Stimulated activated naive CD4-positive, alpha-beta T cell (primary cell): Measurements from ENCODE around the gene TRMT61A.

Experiments used
- DNase-seq, 6 experiments: peaks; one replicate each; lab custom pipeline; 2025; lab: John Stamatoyannopoulos, UW

TRMT61A gene

DNA sequence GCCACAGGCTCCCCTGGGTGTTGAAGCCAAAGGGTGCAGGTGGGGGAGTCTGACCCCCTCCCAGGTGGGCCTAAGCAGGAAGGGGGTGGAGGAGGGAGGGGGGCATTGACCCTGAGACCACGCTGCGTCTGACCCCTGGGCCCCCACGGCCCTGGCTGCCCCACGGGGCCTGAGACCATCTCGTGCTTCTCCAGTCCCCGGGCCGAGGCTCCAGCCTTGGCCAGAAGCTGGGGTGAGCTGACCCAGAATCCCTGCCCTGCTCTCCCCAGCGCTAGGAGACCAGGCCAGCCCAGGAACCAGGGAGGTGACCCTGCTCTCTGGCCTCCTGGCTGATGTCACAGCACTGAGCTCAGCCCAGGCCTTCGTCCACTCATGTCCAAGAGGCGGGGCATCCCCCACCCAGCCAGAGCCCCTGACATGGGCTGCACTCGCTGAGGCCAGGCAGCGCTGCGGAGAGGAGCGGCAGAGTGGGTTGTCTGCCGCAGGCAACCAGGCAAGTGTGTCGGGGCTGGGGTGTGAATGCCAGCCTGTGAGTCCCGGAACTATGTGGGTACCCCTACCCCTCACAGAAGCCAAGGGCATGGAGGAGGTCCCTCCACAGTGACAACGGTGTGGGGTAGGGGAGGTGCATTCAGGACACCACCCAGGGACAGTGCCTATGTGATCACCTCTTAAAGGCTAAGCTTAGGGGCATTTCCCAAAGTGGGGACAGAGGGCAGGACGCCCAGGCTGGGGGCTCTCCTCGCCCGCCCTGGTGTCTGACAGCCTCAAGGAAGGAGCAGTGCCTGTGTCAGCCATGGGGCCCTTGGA, 6.3 kb downstream of the TRMT61A start:
- no peak for DNase-seq

DNA sequence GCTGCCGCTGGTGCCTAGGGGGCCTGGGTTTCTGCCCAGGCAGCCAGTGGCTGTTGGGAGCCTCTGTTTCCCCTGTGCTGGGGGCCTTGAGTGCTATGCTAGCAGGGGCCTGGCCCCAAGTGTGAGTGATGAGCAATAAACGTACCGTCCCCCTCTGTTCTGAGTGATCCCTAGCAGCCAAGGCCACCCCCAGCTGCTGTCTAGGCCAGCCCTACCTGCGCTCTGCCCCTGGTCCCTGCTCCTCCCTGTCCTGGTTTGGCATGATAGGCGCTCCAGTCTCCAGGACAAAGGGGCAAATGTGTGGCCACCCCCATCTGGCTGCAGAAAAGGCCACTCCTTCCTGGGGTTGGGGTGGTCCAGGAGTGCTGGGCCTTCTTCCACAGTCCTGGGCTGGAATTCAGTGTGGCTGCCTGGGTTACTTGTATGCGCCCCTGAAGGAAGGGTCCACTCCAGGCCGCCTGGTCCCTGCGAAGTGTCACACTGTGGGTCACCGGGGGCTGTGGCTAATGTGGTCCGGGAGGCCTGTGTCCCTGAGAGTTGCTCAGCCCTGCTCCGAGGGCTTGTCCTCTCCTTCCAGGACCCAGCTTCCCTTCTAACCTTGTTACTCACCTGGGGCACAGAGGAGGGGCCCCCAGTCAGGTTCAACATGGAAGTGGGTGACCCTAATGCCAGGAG, 7.0 kb downstream of the TRMT61A start:
- DNase-seq = no peak

DNA sequence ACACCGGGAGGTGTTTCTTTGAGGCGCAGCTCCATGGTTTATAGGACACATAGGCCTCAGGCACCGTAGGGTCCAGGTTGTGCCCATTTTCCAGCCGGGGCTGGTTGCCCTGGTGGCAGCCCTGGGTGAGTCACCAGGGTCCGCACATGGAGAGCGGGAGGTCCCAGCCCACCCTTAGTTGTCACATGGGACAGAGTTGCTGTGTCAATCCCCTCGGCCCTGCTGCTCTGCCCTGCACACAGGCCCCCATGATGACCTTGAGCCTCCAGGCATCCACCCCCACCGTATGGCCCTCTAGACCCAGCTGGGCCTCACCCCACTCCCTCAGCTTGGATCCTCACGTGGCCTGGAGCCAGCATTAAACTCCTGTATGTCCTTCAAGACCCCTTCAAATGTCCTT, 7.7 kb downstream of the TRMT61A start:
- DNase-seq = no peak

DNA sequence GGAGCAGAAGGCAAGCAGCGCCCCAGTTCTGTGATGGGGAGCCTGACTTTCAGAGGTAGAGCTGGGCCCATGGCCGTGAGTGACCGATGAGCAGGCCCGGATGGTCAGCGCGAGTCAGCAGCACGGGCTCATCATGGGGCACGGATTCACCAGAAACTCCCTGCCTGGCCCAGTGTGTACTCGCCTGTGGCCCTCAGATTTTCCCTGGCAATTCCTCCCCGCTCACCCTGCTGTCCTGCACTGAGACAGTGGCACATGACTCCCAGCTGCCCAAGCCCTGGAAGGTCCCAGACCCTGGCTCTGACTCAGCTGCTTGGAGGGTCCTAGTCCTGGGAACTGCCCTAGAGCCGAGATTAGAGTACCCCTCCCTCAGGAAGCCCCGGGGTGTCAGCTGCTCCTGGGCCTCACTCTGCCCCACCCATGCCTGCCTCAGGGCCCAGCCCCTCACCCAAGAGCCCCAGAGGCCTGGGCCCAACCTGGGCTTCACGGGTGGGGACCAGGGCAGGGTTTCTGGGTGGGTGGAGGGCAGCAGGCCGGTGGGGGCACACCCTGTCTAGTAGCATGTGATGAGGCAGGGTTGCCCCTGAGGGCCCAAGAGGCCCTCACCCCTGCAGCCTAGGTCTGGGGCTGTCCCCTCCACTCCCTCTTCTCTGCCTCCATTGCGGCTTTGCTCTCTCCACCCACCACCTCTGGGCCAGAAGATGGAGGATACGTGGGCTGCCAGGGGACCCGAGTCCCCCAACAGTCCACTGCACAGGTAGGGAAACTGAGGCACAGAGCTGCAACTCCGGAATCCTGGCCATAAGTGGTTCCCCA, 8.4 kb downstream of the TRMT61A start:
- no peak for DNase-seq

DNA sequence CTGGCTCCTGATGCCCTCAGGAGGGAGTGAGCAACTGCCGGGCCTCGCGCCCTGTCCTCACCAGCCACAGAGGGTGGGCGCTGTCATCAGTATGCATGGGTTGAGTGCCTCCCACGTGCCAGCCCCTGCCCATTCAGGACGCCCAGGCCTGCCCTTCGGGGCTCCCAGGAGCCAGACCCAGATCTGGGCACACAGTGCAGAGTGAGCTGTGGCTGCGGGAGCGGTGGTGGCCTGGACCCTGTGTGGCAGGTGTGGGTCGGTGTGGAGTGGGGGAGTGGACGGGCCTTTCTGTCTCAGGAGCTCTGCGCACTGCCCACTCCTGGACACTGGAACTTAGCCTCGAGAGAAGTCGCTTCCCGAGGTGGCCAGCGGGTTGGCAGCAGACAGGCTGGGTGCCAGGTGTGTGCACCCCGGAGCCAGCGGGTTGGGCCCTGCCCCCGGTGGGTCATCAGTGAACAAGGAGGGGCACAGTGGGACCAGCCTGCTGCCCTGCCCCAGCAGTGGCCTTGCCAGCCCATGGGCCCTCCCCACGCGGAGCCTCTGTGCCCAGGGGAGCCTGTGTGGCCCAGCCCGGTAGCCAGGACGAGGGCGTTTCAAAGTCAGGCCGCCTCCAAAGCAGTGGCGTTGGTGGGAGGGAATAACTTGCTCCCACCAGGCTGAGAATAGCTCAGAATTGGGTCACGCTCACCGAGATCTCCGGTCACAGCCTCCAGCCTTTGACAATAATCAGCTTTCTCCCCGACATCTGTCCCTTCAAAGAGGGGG, 9.5 kb downstream of the TRMT61A start:
- no peak for DNase-seq

DNA sequence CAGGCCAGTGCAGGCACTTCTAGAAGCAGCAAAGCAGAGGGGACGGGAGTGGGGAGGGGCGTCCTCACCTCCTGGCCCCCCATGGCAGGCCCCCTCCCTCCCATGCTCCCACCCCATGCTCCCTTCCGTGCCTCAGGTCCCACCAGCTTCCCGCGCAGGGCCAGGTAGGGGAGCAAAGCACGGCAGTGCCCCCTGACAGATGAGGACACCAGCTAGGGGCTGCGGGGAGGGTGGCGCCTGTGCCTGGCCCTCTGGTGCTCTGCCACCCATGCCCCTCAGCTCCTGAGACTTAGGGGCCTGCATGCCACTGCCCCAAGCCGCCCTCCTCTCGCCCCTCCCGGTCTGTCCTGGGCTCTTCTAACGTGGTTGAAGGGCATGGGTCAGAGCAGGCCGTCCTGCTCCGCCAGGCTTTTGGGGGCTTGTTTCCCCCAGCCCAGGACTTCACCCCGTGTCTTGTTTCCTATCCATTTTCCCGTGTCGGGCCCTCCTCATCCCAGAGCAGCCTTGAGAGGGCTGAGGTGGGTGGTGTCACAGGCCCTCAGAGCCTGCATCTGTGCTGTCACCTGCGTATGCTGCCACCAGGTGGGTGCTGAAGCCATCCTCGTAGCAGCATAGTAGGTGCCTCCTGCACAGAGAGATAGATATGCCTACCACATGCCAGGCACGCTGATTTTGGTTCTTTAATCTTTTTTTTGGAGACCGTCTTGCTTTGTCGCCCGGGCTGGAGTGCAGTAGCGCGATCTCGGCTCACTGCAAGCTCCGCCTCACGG, 10.2 kb downstream of the TRMT61A start:
- no peak for DNase-seq

DNA sequence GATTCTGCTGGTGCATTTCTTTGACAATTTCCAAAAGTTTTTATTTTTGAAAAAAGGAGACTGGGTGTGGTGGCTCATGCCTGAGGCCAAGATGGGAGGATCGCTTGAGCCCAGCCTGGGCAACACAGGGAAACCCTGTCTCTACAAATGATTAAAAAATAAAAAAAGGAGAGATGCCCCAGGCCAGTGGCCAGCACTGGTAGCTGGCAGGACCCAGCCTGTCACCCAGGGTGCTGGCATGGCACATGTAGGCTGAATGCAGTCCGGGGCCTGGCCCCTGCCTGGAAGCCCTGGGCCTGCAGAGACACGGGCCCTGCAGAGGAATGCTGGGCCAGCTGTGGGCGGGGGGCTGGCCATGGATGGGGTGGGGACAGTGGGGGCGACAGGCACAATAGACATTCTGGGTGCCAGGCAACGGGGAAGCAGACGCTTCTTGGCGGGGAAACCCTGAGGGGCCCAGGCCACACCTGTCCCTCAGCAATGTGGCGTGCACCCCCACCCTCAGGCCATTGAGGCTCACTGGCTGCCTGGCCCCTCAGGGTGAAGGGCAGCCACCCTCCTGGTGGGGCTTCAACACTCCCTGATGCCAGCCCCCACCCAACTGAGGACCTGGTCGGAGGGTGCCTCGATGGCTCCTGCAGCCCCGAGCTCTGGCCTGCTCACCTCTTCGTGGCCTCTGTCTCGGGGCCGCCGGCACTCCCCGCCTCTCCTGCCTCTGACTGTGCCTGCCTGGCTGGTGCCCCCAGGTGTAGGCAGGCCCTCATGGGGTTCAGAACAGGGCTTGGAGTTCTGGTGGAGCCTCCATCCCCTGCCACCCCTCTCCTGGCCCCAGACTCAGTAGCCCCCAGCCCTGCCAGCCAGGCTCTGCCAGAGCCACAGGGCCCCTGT, 12.1 kb downstream of the TRMT61A start:
- no peak for DNase-seq

DNA sequence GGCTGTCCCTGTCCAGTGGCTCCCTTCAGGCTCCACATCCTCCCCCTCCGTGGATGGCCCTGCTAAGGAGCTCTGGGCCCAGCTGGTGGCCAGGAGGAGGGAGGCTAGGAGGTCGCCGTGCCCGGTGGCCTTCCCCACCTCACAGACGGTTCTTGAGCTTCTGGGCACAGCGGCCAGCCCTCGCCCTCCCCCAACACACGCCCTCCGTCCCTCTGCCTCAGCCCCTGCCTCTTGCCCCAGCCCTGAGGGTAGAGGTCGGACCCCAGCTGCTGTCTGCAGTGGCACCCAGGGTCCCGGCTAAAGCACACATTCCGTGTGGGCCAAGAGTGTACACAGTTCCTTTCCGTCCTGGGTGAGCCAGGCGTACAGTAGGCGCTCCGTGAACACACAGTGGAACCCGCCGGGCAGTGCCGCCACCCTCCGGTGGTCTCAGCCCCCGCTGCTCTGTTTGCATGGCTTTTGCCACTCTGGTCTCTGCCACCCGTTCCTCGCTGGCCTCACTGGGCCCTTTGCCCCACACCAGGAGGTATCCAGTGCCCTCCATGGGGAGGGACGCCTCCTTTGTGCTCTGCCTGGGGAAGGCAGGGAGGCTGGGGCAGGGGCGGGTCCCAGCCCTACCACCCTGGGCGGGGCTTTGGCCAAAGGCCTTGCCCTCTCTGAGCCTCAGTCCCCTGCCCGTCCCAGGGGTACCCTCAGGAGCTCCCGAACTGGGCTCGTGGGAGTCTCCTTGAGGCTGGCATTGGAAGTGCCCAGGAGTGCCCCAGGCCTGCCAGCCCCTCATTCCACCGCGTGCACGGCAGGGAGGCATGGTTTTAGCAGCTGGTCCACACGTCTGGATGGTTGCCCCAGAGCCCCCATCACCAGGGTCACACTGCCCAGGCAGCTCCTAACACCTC, 13.0 kb downstream of the TRMT61A start:
- DNase-seq = no peak

DNA sequence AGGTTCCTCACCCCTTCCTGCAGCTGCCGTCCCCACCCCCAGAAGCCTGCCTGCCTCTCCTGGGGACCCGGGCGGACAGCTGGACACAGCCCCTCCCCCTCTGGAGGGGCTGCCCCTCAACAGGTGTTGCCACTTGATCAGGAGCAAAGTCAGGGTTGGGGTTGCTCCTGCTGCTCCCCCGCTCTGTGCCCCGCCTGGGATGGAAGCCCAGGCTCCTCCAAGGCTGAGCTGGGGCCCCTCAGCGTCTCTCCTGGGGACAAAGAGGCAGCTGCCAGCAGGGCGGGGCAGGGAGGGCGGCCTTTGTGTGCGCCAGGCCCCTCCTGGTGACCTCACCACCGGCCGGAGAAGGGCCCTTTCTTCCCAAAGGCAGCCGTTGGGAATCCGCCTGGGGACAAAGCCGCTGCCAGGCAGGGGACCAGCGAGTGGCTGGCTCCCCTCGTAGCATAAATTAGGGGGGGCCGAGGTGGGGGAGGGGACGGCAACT, 13.7 kb downstream of the TRMT61A start:
- DNase-seq = no peak

DNA sequence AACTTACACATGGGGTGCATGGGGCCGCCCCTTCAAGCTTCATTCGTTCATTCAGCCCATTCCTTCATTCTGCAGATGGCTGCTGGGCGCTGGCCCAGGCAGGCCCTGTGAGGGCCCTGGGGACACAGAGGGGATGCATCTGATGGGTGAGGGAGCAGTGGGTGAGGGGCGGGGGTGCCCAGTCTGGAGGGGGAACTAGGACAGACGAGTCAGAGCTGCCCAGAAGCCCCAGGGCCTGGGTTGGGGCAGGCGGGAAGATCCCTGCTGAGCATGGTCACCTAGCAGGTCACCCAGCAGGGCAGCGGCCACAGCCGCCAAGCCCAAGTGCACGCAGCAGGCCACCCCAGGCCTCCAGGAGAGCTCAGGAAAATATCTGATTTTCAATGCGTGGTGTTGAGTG, 14.1 kb downstream of the TRMT61A start:
- DNase-seq = no peak

DNA sequence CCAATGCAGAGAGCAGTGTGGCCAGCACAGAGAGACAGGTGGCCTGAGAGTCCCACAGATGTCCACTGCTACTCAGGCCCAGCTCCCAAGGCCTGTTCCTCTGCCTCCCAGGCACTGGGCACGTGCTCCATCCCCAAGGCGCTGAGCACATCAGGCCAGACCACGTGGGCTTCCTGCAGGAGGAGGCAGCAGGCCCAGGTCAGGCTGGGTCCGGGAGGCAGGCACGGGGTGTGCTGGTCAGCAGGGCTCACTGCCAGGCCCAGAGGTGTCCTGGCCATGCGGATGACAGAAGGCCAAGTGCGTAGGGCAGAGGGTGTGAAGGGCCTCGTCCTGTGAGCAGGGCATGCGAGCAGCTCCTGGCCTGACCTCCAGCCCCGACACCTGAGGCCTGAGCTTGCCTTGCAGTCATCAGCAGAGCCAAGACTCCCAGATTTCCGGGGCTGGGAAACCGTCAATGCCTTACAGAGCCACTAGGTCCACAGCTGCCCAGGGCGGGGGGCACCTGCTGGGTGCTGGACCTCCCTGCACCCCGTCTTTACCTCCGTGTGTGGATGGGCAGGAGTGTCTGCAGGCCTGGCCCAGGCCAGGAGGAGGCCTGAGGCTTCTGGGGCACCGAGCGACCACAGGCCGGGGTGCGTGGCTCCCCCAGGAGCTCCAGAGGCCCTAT, 14.9 kb downstream of the TRMT61A start:
- no peak for DNase-seq

DNA sequence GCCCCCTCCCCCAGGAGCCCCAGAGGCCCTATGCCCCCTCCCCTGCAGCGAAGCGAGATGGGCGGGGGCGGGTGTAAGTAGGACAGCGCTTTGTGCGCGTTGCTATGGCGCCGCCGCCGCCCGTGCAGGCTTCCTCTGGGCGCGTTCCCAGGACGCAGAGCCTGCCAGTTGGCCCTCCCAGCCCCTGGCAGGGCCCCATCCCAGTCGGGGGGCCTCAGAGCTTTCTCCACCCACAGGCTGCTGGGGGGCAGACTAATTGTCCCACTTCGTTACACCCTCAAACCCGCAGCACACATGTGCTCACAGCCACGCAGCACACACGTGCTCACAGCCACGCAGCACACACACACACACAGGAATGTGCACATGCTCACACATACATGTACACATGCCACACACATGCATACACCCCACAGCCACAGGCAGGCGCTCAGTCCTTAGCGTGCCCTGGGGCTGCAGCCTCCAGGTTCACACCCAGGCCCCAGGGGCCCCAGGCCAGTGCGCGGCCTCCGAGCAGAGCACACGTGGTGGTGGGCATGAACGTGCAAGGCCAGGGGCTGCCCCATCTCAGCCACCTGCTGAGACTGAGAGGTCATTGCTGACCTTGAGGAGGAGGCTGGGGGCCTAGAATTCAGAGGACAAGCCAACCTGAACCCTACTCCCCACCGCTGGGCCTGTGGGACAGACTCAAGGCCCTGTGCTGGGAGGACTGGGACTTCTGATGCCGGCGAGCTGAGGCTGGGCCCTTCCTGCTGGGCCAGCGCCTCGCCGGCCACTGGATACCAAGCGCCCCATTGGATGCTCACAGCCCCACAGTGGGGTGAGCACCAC, 15.6 kb downstream of the TRMT61A start:
- DNase-seq = no peak

DNA sequence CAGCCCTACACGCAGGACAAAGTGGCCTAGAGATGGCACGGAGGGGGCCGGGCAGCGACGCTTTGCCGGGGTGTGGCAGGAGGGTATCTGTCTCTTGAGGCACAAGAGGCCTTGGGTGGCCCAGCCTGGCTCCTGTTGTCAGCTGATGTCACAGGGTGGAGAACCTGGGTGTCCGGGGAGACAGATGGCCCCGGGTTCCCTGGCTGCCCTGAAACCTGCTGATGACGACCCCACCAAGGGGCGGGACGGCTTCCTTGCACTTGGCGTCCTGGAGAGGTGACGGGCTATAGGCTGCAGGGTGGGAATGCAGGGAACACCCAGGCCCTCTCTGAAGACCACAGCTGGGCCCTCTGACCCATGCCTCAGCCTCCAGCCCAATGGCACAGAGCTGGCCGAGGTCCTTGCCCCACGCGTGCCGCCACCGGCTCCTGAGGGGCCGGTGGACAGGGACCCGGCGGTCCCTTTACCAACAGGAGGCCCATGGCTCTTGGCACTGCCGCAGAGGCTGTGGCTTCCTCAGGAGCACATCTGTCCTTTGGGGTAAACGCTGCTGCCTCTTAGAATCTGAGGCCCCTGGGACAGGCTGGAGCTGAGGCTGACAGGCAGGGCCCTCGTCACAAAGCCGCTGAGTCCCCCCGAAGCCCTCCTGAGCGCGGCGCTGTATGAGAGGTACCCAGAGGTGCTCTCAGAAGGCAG, 16.4 kb downstream of the TRMT61A start:
- DNase-seq = no peak

DNA sequence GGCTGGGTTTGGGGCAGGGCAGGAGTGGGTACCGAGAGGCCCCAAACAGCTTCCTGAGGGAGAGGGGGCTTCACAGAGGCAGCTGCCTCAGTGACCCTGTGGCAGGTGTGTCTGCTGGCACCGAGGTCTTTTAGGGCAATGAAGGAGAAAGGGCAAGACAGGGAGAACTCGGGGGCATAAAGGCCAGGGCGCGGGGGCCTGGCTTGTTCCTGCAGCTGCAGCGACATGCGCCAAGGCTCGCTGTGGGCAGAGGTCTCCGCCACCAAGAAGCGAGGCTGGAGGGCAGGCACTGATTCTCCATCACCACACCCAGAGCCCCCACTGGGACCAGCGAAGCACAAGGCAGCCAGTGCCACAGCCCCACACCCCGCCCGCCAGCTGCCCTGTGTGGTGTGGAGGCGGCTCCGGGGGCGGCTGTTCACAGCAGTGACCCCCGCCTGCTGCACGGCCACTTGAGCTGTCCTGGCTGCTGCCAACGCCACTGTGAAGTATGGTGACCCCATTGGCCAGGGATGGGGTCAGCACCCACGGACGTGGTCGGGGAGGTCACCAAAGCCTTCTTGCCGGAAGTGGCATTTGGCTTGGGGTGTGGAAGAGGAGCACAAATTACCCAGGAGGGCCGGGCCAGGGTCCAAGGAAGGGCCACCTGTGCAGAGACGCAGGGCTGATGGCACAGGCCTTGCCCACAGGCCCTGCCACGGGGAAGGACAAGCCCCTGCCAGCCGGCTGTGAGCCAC, 17.1 kb downstream of the TRMT61A start:
- DNase-seq = no peak

DNA sequence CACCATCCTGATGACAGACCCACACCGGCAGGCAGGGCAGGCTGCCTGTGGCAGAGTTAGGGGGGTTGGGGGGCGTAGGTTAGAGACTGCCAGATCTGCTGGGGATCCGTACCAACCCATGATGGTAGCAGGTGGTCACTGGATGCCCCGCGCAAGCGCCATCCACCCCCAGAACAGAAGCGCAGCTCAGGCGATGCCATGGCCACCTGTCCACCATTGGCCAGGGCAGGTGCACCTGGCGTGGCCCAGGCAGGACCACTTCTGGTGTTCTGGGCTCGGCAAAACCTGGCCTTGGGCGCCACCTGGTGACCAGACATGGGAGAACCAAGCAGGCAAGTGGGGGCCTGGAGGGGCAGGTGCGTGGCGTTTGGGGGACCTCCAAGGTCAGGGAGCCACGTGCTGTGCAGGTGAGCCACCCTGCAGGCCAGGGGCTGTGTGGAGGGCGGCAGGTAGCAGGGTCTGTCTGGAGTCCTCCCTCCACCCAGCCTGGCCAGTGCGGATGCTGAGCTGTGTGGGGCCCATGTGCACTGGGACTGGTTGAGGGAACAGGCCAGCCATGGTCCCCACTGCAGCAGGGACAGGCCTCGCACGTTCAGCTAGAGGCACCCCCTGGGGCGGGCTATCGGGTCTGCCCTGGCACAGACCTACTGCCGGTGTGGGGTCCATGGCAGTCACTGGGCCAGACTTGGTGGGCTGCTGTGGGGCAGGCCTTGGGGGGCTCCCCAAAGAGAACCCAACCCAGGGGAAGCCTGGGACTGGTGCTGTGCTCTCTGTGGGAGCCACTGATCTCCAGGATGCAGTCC, 17.9 kb downstream of the TRMT61A start:
- DNase-seq = peak; percentile 44 to 77 (median 74)
